Progenitor cell of endocrine pancreas (in vitro differentiated cells): ENCODE results near the gene CCNI2. TPM values are rescaled to one million over a fixed set of nuclear protein-coding genes. Genes with fewer than 3 reads are reported as not detected.

Experiments used
- DNase-seq: peaks from one replicate; pipeline ENCODE4 v3.0.0; 2021; ENCODE audit warnings: low spot score; ENCODE audit not compliant: unreplicated experiment
- H3K27ac Mint-ChIP-seq: 2 replicates; pipeline ENCODE4 v1.8.0; 2021; ENCODE audit warnings: mild to moderate bottlenecking, moderate library complexity, mixed read lengths
- H3K27me3 Mint-ChIP-seq: 2 replicates; pipeline ENCODE4 v1.8.0; 2021; ENCODE audit warnings: mixed read lengths
- H3K36me3 Mint-ChIP-seq: 2 replicates; pipeline ENCODE4 v1.8.0; 2022; ENCODE audit warnings: mixed read lengths; ENCODE audit not compliant: insufficient read depth
- H3K4me1 Mint-ChIP-seq: 2 replicates; pipeline ENCODE4 v1.8.0; 2021; ENCODE audit warnings: low read depth, mixed read lengths
- H3K4me3 Mint-ChIP-seq: 2 replicates; pipeline ENCODE4 v1.8.0; 2021; ENCODE audit warnings: low read depth, mild to moderate bottlenecking, moderate library complexity, mixed read lengths
- H3K9me3 Mint-ChIP-seq: 2 replicates; pipeline ENCODE4 v1.8.0; 2021; ENCODE audit warnings: low read depth, mixed read lengths
- CTCF ChIP-seq: fragments of 200-600 bp; sonication (generic); IDR thresholded peaks from one replicate; pipeline ENCODE4 v1.5.0; 2021; ENCODE audit warnings: antibody characterized with exemption, mild to moderate bottlenecking; ENCODE audit not compliant: unreplicated experiment
- total RNA-seq: library from RNA; stranded (reverse); gene quantifications from 2 replicates; pipeline ENCODE4 v1.2.1, GENCODE V29; 2021

Gene CCNI2
- total RNA-seq, 1 donor from 2014 or later, result 0.36 TPM

- Mint-ChIP-seq H3K36me3 (peaks cover 5% of the 10 kb centered on the region), H3K9me3 (no peaks in the 10 kb centered on the region), H3K27me3 (peaks cover 22% of the 10 kb centered on the region), H3K27ac (no peak overlapping the region), H3K4me3 (no peak overlapping the region), H3K4me1 (no peaks in the 10 kb centered on the region)
- no peak for TF ChIP-seq CTCF
- no peak for DNase-seq
Measured at GRCh38 chr5:132754111-132754510, 6.9 kb downstream of the CCNI2 start.

DNA sequence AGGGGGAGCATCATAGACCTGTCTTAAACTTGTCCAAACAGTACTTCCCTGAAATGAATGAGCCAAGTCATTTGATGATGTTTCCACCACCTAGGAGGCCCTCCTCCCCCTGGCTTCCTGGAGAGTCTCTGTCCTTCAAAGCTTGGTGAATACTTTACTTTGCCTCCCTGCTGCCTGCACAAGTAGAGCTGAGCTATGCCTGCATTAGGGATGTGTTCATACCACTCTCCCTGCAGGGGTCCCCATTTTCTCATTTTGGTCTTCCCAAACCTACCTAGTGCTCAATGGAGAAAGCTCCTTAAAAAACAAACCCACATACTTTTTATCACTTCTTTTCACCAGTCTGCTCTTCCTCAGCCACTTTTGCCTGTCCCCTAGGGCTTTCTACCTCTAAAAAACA, 7.7 kb downstream of the CCNI2 start:
- Mint-ChIP-seq H3K4me1 (no peaks in the 10 kb centered on the region), H3K27me3 (peaks cover 14% of the 10 kb centered on the region)
- DNase-seq, result no peak

DNA sequence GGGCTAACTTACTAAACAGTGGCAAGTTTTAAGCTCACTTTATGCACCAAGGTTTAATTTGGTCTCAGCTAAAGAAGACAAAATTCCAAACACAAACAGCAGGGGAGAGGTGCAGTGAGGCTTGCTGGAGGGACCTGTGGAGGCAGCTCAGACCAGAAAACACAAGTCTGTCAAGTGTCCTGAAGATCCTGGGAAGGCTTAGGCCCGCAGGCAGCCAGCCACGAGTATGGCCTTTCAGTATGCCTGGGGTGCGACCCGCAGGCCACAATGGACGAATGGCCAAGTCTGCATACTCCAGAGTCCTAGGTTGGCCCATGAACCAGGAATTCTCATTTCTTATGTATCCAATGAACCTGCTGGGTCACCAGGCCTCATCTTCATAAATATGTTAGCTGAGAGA, 9.3 kb downstream of the CCNI2 start:
- Mint-ChIP-seq H3K27me3 (no peaks in the 10 kb centered on the region), H3K4me1 (no peaks in the 10 kb centered on the region), H3K27ac (no peak overlapping the region), H3K36me3 (peaks cover 9% of the 10 kb centered on the region), H3K9me3 (no peaks in the 10 kb centered on the region), H3K4me3 (no peak overlapping the region)
- TF ChIP-seq CTCF, result no peak
- DNase-seq, result no peak

More for the DNA sequence above, 7.7 kb downstream of the CCNI2 start:
- Mint-ChIP-seq H3K27ac (no peak overlapping the region), H3K9me3 (no peaks in the 10 kb centered on the region), H3K4me3 (no peak overlapping the region), H3K36me3 (peaks cover 5% of the 10 kb centered on the region)
- TF ChIP-seq CTCF, result peak; percentile 26

- TF ChIP-seq CTCF, result no peak
- Mint-ChIP-seq H3K9me3 (no peaks in the 10 kb centered on the region), H3K36me3 (peaks cover 15% of the 10 kb centered on the region), H3K27me3 (no peaks in the 10 kb centered on the region), H3K4me3 (no peak overlapping the region), H3K27ac (no peak overlapping the region), H3K4me1 (no peaks in the 10 kb centered on the region)
- DNase-seq, result no peak
Measured at GRCh38 chr5:132758451-132758850, 11.2 kb downstream of the CCNI2 start.

GRCh38 chr5:132759114-132760048, 12.2 kb downstream of the CCNI2 start:
- Mint-ChIP-seq H3K4me3 (no peak overlapping the region), H3K27me3 (no peaks in the 10 kb centered on the region), H3K4me1 (no peaks in the 10 kb centered on the region), H3K27ac (peak overlapping the region; percentile 58), H3K36me3 (peaks cover 18% of the 10 kb centered on the region), H3K9me3 (no peaks in the 10 kb centered on the region)
- DNase-seq, result no peak
- TF ChIP-seq CTCF, result no peak
